ENCODE data around the gene BAG5. TPM values are rescaled to one million over a fixed set of nuclear protein-coding genes. Genes with fewer than 3 reads are reported as not detected.

BAG5 gene
- total RNA-seq, 1 experiment from 2014 or later: 22.5 TPM

DNA sequence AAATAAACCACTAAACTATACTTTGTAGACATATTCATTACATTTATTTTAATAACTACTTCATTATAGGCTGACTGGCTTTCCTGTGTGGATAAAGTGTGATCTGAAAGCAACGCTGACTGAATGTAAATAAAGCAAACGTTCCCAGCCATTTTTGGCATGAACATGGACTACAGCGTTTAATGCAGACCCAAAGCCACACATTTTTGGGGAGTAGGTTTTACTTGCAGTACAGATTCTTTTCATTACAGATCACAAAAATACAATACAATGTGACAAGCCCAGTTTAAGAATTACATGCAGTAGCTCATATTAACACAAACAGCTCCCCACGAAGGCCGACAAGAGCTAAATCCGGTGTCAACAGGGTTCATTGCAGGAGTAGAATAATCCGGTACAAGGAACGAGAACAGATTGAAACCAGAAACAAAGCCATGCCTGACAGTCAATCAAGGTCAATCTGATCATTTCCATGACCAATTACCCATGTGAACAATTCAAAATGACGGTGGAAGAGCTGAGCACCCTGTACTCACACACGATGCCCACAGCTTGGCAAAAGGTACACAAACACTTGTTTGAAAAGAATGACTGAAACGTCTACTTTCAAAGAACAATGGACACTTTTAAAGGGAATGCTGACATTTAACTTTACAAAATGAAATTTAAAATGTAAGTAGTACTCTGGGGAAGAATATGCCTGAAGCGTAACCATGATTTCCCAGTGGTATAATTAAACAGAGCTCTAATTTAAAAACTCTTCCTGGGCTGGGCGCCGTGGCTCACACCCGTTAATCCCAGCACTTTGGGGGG lies 5.3 kb downstream of the BAG5 start:
- H3K36me3 ChIP-seq (ENCODE audit: control insufficient read depth, insufficient read depth, low read length): peaks cover 18% of the 10 kb centered on the region
- no peak for DNase-seq (ENCODE audit: low read depth, low spot score)
- H3K27ac ChIP-seq (ENCODE audit: low read length): no peak overlapping the region
- intact Hi-C loops (cut with micrococcal nuclease; ENCODE audit: unreplicated experiment): no loop called here
- H3K4me1 ChIP-seq (ENCODE audit: control insufficient read depth, insufficient read depth, low read length): peaks cover 52% of the 10 kb centered on the region
- BruUV-seq (replicated peaks): no TSS peak
- H3K4me3 ChIP-seq (ENCODE audit: low read depth in 2 of 2, low read length in 2 of 2): no peak overlapping the region
- in situ Hi-C loops (cut with HindIII; ENCODE audit: low pct_unique_long_range_greater_than_20kb, low sequenced_read_pairs): no loop called here
- no peaks in the 10 kb centered on the region for H3K9me3 ChIP-seq (ENCODE audit: control insufficient read depth, insufficient read depth, low read depth, low read length)
- ChIA-PET CTCF (no interaction called here), POLR2A (interaction anchor here (0.6 to 1.0 kb wide), 3 partner anchors 15 to 36 kb away, joined by 3 to 5 read pairs (median 4); no protein-coding TSS in a partner anchor)
- TF ChIP-seq, protein P1, sequence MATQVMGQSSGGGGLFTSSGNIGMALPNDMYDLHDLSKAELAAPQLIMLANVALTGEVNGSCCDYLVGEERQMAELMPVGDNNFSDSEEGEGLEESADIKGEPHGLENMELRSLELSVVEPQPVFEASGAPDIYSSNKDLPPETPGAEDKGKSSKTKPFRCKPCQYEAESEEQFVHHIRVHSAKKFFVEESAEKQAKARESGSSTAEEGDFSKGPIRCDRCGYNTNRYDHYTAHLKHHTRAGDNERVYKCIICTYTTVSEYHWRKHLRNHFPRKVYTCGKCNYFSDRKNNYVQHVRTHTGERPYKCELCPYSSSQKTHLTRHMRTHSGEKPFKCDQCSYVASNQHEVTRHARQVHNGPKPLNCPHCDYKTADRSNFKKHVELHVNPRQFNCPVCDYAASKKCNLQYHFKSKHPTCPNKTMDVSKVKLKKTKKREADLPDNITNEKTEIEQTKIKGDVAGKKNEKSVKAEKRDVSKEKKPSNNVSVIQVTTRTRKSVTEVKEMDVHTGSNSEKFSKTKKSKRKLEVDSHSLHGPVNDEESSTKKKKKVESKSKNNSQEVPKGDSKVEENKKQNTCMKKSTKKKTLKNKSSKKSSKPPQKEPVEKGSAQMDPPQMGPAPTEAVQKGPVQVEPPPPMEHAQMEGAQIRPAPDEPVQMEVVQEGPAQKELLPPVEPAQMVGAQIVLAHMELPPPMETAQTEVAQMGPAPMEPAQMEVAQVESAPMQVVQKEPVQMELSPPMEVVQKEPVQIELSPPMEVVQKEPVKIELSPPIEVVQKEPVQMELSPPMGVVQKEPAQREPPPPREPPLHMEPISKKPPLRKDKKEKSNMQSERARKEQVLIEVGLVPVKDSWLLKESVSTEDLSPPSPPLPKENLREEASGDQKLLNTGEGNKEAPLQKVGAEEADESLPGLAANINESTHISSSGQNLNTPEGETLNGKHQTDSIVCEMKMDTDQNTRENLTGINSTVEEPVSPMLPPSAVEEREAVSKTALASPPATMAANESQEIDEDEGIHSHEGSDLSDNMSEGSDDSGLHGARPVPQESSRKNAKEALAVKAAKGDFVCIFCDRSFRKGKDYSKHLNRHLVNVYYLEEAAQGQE (IDR thresholded peaks at IDR 0.05; ENCODE audit: insufficient read depth in 1 of 2, low read depth in 2 of 2, low read length in 1 of 2): no peak
- TF ChIP-seq TCF7L2 (IDR thresholded peaks at IDR 0.05; ENCODE audit: low read depth, low read length): no peak
- no peak for TF ChIP-seq SIN3A (IDR thresholded peaks at IDR 0.05; ENCODE audit: borderline replicate concordance, insufficient read depth, low read depth, low read length)
- no peak for TF ChIP-seq POLR2AphosphoS5 (IDR thresholded peaks at IDR 0.05; ENCODE audit: low read depth, low read length)
- TF ChIP-seq, protein P2, sequence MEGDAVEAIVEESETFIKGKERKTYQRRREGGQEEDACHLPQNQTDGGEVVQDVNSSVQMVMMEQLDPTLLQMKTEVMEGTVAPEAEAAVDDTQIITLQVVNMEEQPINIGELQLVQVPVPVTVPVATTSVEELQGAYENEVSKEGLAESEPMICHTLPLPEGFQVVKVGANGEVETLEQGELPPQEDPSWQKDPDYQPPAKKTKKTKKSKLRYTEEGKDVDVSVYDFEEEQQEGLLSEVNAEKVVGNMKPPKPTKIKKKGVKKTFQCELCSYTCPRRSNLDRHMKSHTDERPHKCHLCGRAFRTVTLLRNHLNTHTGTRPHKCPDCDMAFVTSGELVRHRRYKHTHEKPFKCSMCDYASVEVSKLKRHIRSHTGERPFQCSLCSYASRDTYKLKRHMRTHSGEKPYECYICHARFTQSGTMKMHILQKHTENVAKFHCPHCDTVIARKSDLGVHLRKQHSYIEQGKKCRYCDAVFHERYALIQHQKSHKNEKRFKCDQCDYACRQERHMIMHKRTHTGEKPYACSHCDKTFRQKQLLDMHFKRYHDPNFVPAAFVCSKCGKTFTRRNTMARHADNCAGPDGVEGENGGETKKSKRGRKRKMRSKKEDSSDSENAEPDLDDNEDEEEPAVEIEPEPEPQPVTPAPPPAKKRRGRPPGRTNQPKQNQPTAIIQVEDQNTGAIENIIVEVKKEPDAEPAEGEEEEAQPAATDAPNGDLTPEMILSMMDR (IDR thresholded peaks at IDR 0.05): no peak
- no peaks in the 10 kb centered on the region for H3K27me3 ChIP-seq (ENCODE audit: control insufficient read depth, insufficient read depth, low read length)
- ATAC-seq: no peak

GRCh38 chr14:103555559-103556337 lies 6.7 kb downstream of the BAG5 start:
- Histone ChIP-seq H3K9me3 (ENCODE audit: control insufficient read depth, insufficient read depth, low read depth, low read length) (no peaks in the 10 kb centered on the region), H3K4me3 (ENCODE audit: low read depth in 2 of 2, low read length in 2 of 2) (no peak overlapping the region), H3K36me3 (ENCODE audit: control insufficient read depth, insufficient read depth, low read length) (peaks cover 12% of the 10 kb centered on the region), H3K4me1 (ENCODE audit: control insufficient read depth, insufficient read depth, low read length) (peaks cover 56% of the 10 kb centered on the region), H3K27ac (ENCODE audit: low read length) (no peak overlapping the region), H3K27me3 (ENCODE audit: control insufficient read depth, insufficient read depth, low read length) (no peaks in the 10 kb centered on the region)
- BruUV-seq (replicated peaks): no TSS peak
- POLR2A ChIA-PET: no interaction called here
- CTCF ChIA-PET: no interaction called here
- intact Hi-C loops (cut with micrococcal nuclease; ENCODE audit: unreplicated experiment): no loop called here
- DNase-seq (ENCODE audit: low read depth, low spot score) (no peak), ATAC-seq (no peak)
- no peak for TF ChIP-seq SIN3A (IDR thresholded peaks at IDR 0.05; ENCODE audit: borderline replicate concordance, insufficient read depth, low read depth, low read length)
- TF ChIP-seq, protein P2 (IDR thresholded peaks at IDR 0.05): no peak
- in situ Hi-C loops (cut with HindIII; ENCODE audit: low pct_unique_long_range_greater_than_20kb, low sequenced_read_pairs): no loop called here
